ENCODE measurements around the gene GAK.

Gene GAK

GRCh38 chr4:964346-965025, 32.4 kb upstream of the GAK start:
- no peak for DNase-seq (ENCODE audit: low read depth, low spot score)

GRCh38 chr4:963276-964225, 31.4 kb upstream of the GAK start:
- DNase-seq (ENCODE audit: low read depth, low spot score) = no peak

GRCh38 chr4:962231-963208, 30.4 kb upstream of the GAK start:
- no peak for DNase-seq (ENCODE audit: low read depth, low spot score)

GRCh38 chr4:961351-962230, 29.5 kb upstream of the GAK start:
- DNase-seq (ENCODE audit: low read depth, low spot score) = no peak

- no peak for DNase-seq (ENCODE audit: low read depth, low spot score)
Measured at GRCh38 chr4:960636-961350, 28.7 kb upstream of the GAK start.

- no peak for DNase-seq (ENCODE audit: low read depth, low spot score)
Measured at GRCh38 chr4:960140-960635, 28.1 kb upstream of the GAK start.

GRCh38 chr4:959338-960139, 27.4 kb upstream of the GAK start:
- DNase-seq (ENCODE audit: low read depth, low spot score) = no peak

- no peak for DNase-seq (ENCODE audit: low read depth, low spot score)
Measured at GRCh38 chr4:958696-959337, 26.7 kb upstream of the GAK start.

- no peak for DNase-seq (ENCODE audit: low read depth, low spot score)
Measured at GRCh38 chr4:958314-958665, 26.2 kb upstream of the GAK start.

- no peak for DNase-seq (ENCODE audit: low read depth, low spot score)
Measured at GRCh38 chr4:957581-958313, 25.6 kb upstream of the GAK start.

GRCh38 chr4:957231-957580, 25.1 kb upstream of the GAK start:
- no peak for DNase-seq (ENCODE audit: low read depth, low spot score)

GRCh38 chr4:956531-957230, 24.6 kb upstream of the GAK start:
- DNase-seq (ENCODE audit: low read depth, low spot score) = no peak

- DNase-seq (ENCODE audit: low read depth, low spot score) = no peak
Measured at GRCh38 chr4:955931-956381, 23.8 kb upstream of the GAK start.

GRCh38 chr4:955161-955921, 23.2 kb upstream of the GAK start:
- no peak for DNase-seq (ENCODE audit: low read depth, low spot score)

GRCh38 chr4:954211-955020, 22.3 kb upstream of the GAK start:
- DNase-seq (ENCODE audit: low read depth, low spot score) = no peak

GRCh38 chr4:953574-953915, 21.4 kb upstream of the GAK start:
- no peak for DNase-seq (ENCODE audit: low read depth, low spot score)
